ENCODE data around the gene ARSI. TPM values are rescaled to one million over a fixed set of nuclear protein-coding genes. Genes with fewer than 3 reads are reported as not detected.

Gene ARSI
- total and polyA plus RNA-seq, 2 of the 4 experiments (the other 2 are of a cell fraction), result 14.8 to 15.2 TPM

DNA sequence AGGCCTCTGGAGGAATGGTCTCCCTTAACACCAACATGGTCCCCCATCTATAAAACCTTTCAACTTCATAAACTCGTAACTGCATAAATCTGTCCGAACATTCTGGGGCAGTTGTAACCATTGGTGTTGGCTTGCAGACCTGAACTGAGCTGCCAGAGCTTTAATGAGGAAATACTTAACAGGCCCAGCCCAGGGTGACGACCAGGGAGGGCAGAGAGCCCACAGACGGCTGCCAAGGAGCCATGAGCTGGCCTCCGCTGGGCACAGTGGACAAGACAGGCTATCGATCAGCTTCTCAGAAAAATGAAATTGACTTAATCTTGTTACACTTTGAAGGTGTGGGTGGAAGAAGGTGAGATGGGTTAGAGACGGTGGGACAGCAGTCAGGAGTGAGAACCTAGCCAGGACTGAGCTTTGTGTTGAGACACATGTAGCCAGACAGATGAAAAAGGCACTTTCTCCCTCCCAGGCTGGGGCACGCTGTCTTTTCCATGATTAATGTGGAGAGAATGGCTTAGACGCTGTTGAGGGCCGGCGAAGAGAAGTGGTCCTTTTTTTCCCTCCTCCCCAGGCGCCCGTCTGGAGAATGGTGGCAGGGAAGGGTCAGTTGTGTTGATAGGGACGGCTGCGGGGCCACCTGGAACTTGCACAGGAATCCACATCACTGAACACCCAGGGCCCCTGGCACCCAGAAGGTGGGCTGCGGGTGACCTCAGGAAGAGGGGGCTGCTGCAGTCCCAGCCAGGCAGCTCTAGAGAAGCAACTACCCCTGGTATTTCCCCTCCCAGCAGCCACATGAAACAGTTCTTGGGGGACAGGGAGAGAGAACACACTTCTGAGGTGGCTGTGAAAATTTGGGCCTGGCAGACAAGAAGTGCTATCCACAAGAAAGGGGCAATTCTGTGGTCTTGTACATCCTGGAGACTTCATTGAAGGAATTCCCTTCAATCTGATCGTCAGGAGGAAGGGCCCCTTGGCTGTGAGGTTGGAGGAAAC, 27.5 kb upstream of the ARSI start:
- BruUV-seq (replicated peaks), result no TSS peak
- Histone ChIP-seq H3K18ac (ENCODE audit: low read depth, low read length) (no peak overlapping the region), H3K56ac (ENCODE audit: extremely low read depth, insufficient read depth, low read length) (no peak overlapping the region), H3K27me3 (ENCODE audit: control insufficient read depth, insufficient read depth, low read length) (peaks cover 3% of the 10 kb centered on the region; the same call in 1 of the 2 replicates), H2AK9ac (replicated peaks; ENCODE audit: low read depth, low read length, poor library complexity) (no peak overlapping the region), H3K4me1 (ENCODE audit: control insufficient read depth, insufficient read depth, low read length) (peaks cover 4% of the 10 kb centered on the region; the same call in 1 of the 2 replicates), H2AFZ (replicated peaks; ENCODE audit: low read length, poor library complexity) (no peak overlapping the region), H3K4ac (ENCODE audit: low read depth, low read length) (no peak overlapping the region), H2BK120ac (ENCODE audit: low read depth, low read length) (no peak overlapping the region), H3K4me2 (ENCODE audit: low read depth, low read length) (no peak overlapping the region), H3K23ac (ENCODE audit: low read depth, low read length) (no peak overlapping the region), H4K5ac (ENCODE audit: low read depth, low read length) (no peak overlapping the region), H3K9me1 (ENCODE audit: insufficient read depth, low read length) (peaks cover 9% of the 10 kb centered on the region; the same call in 1 of the 2 replicates), H2BK20ac (ENCODE audit: low read depth, low read length) (no peak overlapping the region), H3K27ac (ENCODE audit: insufficient read depth, low read length) (no peak overlapping the region), H3K36me3 (ENCODE audit: control insufficient read depth, insufficient read depth, low read length) (no peaks in the 10 kb centered on the region), H3K4me3 (ENCODE audit: insufficient read depth, low read depth, low read length) (no peak overlapping the region), H2BK5ac (ENCODE audit: low read depth, low read length, poor library complexity, severe bottlenecking) (no peak overlapping the region), H3K9ac (ENCODE audit: low read depth, low read length) (no peak overlapping the region), H3K79me1 (ENCODE audit: low read depth in 1 of 2, low read length in 2 of 2) (no peaks in the 10 kb centered on the region), H4K91ac (ENCODE audit: insufficient read depth, low read depth, low read length) (no peak overlapping the region), H3K14ac (replicated peaks; ENCODE audit: low read depth, low read length) (no peak overlapping the region), H4K20me1 (ENCODE audit: insufficient read depth, low read length) (no peaks in the 10 kb centered on the region), H2BK15ac (ENCODE audit: low read depth, low read length) (no peak overlapping the region), H2AK5ac (ENCODE audit: low read depth, low read length) (no peak overlapping the region), H4K8ac (ENCODE audit: low read depth in 2 of 2, low read length in 2 of 2) (no peak overlapping the region), H3K9me3 (ENCODE audit: control insufficient read depth, insufficient read depth, low read length) (no peaks in the 10 kb centered on the region)
- ChIA-PET POLR2A (ENCODE audit: unreplicated experiment) (no interaction called here), CTCF (no interaction called here)
- dilution Hi-C loops (cut with HindIII; ENCODE audit: low sequenced_read_pairs, unreplicated experiment) (no loop called here), intact Hi-C loops (cut with micrococcal nuclease) (no loop called here), in situ Hi-C loops (cut with MboI; ENCODE audit: low sequenced_read_pairs) (no loop called here)
- no peak for ATAC-seq (ENCODE audit: low read depth)
- no peak for TF ChIP-seq MAFK (IDR thresholded peaks at IDR 0.05; ENCODE audit: low read depth, low read length)
- no peak for TF ChIP-seq POLR2A (IDR thresholded peaks at IDR 0.05; ENCODE audit: low read depth, low read length)
- no peak for TF ChIP-seq NFE2L2 (IDR thresholded peaks at IDR 0.05; ENCODE audit: low read depth, low read length)
- TF ChIP-seq, protein P1, sequence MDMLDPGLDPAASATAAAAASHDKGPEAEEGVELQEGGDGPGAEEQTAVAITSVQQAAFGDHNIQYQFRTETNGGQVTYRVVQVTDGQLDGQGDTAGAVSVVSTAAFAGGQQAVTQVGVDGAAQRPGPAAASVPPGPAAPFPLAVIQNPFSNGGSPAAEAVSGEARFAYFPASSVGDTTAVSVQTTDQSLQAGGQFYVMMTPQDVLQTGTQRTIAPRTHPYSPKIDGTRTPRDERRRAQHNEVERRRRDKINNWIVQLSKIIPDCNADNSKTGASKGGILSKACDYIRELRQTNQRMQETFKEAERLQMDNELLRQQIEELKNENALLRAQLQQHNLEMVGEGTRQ (IDR thresholded peaks at IDR 0.05; ENCODE audit: low read depth, low read length), result no peak
- TF ChIP-seq CEBPB (IDR thresholded peaks at IDR 0.05; ENCODE audit: low read depth, low read length), result no peak
- TF ChIP-seq, protein P2, sequence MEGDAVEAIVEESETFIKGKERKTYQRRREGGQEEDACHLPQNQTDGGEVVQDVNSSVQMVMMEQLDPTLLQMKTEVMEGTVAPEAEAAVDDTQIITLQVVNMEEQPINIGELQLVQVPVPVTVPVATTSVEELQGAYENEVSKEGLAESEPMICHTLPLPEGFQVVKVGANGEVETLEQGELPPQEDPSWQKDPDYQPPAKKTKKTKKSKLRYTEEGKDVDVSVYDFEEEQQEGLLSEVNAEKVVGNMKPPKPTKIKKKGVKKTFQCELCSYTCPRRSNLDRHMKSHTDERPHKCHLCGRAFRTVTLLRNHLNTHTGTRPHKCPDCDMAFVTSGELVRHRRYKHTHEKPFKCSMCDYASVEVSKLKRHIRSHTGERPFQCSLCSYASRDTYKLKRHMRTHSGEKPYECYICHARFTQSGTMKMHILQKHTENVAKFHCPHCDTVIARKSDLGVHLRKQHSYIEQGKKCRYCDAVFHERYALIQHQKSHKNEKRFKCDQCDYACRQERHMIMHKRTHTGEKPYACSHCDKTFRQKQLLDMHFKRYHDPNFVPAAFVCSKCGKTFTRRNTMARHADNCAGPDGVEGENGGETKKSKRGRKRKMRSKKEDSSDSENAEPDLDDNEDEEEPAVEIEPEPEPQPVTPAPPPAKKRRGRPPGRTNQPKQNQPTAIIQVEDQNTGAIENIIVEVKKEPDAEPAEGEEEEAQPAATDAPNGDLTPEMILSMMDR (conservative IDR thresholded peaks at IDR 0.05; ENCODE audit: low read depth, low read length), result no peak
- TF ChIP-seq BHLHE40 (IDR thresholded peaks at IDR 0.05; ENCODE audit: low read depth, low read length), result no peak
- TF ChIP-seq RFX5 (IDR thresholded peaks at IDR 0.05; ENCODE audit: low read depth, low read length), result no peak
- no peak for TF ChIP-seq CHD1 (IDR thresholded peaks at IDR 0.05; ENCODE audit: low read depth, low read length)
- no peak for DNase-seq
- WGBS, 2 experiments (ENCODE audit: extremely low coverage in 2 of 2, insufficient read length in 1 of 2), result 60% methylated on average over 1 of the region's 17 CpGs; no CpG with 5 or more reads in 1 of the 2 experiments
